AG09309 (cell line): Measurements from ENCODE around the gene CAMK2D.

Source experiments
- DNase-seq: peaks from one replicate; pipeline ENCODE4 v3.0.0-alpha.2; 2010; ENCODE audit warnings: low read depth
- H3K4me3 ChIP-seq: 2 replicates; pipeline ENCODE4 v1.5.1; 2011; ENCODE audit warnings: mild to moderate bottlenecking, low read depth, low read length, moderate library complexity; ENCODE audit not compliant: control insufficient read depth
- TF ChIP-seq, protein P1 (sequence below): IDR thresholded peaks from 2 replicates; pipeline ENCODE4 v1.5.1; 2011; ENCODE audit warnings: mild to moderate bottlenecking, low read depth, low read length, inconsistent platforms; ENCODE audit not compliant: insufficient read depth, control insufficient read depth; ENCODE audit errors: missing control alignments

CAMK2D gene

DNA sequence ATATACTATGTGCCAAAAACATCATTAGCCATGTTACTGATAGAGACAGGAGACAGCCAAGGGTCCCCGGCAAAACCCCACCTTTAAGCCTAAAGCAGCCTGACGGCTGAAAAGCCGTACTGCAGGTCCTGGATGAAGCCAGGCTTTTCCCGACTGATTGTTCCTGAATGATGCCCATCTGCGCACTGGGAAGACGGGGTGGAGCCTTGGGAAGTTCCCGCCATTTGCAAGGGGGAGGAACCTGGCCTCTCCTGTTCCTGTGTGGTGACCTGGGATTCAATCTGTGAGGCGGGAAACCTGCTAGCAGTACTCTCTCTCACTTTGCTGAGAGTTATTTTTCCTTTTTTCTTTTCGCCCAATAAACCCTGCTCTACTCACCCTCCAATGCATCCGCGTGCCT lies 15.1 kb upstream of the CAMK2D start:
- DNase-seq: no peak
- TF ChIP-seq, protein P1, sequence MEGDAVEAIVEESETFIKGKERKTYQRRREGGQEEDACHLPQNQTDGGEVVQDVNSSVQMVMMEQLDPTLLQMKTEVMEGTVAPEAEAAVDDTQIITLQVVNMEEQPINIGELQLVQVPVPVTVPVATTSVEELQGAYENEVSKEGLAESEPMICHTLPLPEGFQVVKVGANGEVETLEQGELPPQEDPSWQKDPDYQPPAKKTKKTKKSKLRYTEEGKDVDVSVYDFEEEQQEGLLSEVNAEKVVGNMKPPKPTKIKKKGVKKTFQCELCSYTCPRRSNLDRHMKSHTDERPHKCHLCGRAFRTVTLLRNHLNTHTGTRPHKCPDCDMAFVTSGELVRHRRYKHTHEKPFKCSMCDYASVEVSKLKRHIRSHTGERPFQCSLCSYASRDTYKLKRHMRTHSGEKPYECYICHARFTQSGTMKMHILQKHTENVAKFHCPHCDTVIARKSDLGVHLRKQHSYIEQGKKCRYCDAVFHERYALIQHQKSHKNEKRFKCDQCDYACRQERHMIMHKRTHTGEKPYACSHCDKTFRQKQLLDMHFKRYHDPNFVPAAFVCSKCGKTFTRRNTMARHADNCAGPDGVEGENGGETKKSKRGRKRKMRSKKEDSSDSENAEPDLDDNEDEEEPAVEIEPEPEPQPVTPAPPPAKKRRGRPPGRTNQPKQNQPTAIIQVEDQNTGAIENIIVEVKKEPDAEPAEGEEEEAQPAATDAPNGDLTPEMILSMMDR: no peak
- no peak overlapping the region for H3K4me3 ChIP-seq

DNA sequence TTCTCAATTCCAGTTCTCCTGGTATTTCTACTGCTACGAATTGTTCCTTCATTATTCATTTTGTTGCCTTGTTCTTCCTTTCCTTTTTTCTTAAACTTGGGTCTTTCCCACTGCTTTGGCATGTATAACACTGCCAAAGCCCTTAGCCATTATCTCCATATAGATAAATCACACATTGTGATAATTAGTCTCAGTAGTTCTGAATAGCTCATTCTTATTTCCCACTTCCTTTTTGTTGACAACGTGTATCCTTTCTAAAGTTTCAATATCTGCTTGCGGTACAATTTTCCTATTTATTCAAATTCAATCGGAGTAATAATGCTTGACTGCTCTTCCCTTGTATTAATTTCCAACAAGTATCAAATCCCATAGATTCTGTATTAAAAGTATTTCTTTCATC lies 14.5 kb upstream of the CAMK2D start:
- TF ChIP-seq, protein P1: no peak
- DNase-seq: no peak
- no peak overlapping the region for H3K4me3 ChIP-seq

DNA sequence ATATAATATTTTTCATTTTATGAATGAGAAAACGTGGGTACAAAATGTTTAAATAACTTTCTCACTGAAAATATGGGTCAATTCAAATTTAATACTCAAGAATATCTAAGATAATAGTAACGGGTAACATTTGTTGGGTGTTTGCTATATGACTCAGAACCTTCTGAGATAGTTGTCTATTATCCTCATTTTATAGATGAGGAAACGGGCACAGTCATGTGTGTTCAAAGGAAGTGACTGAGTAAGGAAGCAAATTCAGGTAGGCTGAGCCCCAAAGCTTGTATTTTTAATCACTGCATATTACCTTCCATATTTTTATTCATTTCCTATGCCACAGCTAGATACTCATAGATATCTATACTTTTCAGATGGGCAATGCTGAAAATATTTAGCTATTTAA lies 12.2 kb upstream of the CAMK2D start:
- TF ChIP-seq, protein P1: no peak
- H3K4me3 ChIP-seq: no peak overlapping the region
- DNase-seq: no peak

DNA sequence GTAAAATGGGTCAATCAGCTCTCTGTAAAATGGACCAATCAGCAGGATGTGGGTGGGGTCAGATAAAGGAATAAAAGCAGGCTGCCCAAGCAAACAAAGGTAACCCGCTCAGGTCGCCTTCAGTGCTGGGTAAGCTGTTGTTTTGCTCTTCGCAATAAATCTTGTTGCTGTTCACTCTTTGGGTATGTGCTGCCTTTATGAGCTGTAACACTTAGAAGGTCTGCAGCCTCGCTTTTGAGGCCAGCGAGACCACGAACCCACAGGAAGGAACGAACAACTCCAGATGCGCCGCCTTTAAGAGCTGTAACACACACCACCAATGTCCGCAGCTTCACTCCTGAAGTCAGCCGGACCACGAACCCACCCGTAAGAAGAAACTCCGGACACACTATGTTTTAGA lies 11.5 kb upstream of the CAMK2D start:
- TF ChIP-seq, protein P1: no peak
- DNase-seq: no peak

DNA sequence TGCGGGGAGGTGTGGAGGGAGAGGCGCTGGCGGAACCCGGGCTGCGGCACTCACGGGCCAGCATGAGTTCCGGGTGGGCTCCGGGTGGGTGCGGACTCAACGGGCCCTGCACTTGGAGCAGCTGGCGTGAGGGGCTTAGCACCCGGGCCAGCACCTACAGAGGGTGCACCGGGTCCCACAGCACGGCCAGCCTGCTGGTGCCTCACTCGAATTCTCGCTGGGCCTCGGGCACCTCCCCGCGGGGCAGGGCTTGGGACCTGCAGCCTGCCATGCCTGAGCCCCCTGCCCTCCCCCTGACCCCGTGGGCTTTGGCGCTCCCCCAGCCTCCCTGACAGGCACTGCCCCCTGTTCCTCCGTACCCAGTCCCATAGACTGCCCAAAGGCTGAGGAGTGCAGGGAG lies 10.8 kb upstream of the CAMK2D start:
- TF ChIP-seq, protein P1: no peak
- DNase-seq: no peak
- no peak overlapping the region for H3K4me3 ChIP-seq

More for the DNA sequence above, 11.5 kb upstream of the CAMK2D start:
- H3K4me3 ChIP-seq: no peak overlapping the region

DNA sequence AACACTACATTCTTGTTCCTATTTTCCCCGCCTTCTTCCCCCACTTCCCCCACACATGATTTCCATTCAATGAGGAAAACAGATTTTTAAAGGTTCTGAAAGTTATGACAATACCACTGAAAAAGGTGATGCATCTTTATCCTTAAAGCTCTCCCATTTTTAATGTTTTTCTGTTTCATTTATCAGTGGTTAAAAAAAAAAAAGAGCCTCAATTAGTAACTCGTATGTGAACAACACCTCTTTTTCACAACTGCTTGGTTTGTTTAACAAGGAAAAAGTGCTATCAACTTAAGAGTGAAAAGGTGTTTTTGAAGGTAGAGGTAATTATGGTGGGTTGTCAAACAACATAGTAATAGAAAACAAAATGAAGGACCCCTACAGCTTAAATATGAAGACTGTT lies 8.2 kb upstream of the CAMK2D start:
- no peak overlapping the region for H3K4me3 ChIP-seq
- TF ChIP-seq, protein P1: no peak
- DNase-seq: no peak

DNA sequence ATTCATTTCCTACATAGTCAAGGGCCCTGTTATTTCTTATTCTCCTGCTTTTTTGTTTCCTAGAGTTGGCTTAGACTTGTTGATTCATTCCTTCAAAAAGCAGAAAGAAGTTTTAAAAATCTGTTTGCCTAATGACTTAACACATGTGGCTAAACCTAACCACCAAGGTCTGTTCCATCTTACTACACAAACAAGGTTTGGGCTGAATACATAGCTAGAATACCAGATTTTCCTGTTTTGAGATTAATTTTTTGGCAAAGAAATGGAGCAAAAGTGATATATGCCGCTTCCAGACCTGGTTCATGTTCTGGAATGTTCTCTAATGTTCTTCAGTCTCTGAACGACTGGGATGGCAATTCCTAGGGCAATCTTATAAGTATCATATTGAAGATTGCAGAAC lies 7.4 kb upstream of the CAMK2D start:
- TF ChIP-seq, protein P1: no peak
- DNase-seq: no peak
- H3K4me3 ChIP-seq: no peak overlapping the region
